NCI-H146 treated with DMSO at 0.1 percent for 48 hours (cell line): ENCODE results near the gene CUL9.

ENCODE experiments used
- DNase-seq: peaks from one replicate; lab custom pipeline; 2025; ENCODE audit not compliant: unreplicated experiment; lab: John Stamatoyannopoulos, UW

CUL9 gene

GRCh38 chr6:43269273-43270007, 87.4 kb downstream of the CUL9 start:
- no peak for DNase-seq

GRCh38 chr6:43271103-43271815, 89.3 kb downstream of the CUL9 start:
- no peak for DNase-seq

- no peak for DNase-seq
Observed at GRCh38 chr6:43271944-43272343, 89.9 kb downstream of the CUL9 start.

GRCh38 chr6:43273707-43274106, 91.7 kb downstream of the CUL9 start:
- DNase-seq: no peak
